H1 (cell line): Measurements from ENCODE around the gene IGBP1. TPM values are rescaled to one million over a fixed set of nuclear protein-coding genes. Genes with fewer than 3 reads are reported as not detected.

ENCODE experiments used
- CTCF ChIA-PET: fragments of 300-600 bp; sonication (Branson Sonifier 250); formaldehyde crosslinking; loops from one replicate; lab custom pipeline; 2021; ENCODE audit not compliant: partially characterized antibody; lab: Charles Lee
- POLR2A ChIA-PET: fragments of 300-600 bp; sonication (Branson Sonifier 250); formaldehyde crosslinking; loops from one replicate; lab custom pipeline; 2021; ENCODE audit warnings: inconsistent platforms; ENCODE audit not compliant: partially characterized antibody; lab: Charles Lee
- DNase-seq, 2 experiments: peaks; one replicate each; pipeline versions ENCODE4 v3.0.0 to v3.0.0-alpha.2; 2010 to 2022; ENCODE audit warnings: low spot score in 2 of 2, low read depth in 1 of 2, mixed read lengths in 1 of 2
- FAIRE-seq: peaks from 2 replicates; lab custom pipeline; 2011; peaks lifted over from hg19 to GRCh38; lab: Jason Lieb, UNC
- H2AFZ ChIP-seq: 2 replicates; pipeline ENCODE4 v1.8.1; 2012; ENCODE audit warnings: low read length, inconsistent platforms
- H2AK5ac ChIP-seq: 2 replicates; pipeline ENCODE4 v1.6.1; 2013; ENCODE audit warnings: low read depth, low read length
- H2BK120ac ChIP-seq: replicated peaks from 2 replicates; pipeline ENCODE3; 2013; ENCODE audit warnings: low read depth, low read length, inconsistent platforms
- H2BK12ac ChIP-seq: 2 replicates; pipeline ENCODE4 v1.6.1; 2013; ENCODE audit warnings: low read depth, low read length
- H2BK15ac ChIP-seq: 2 replicates; pipeline ENCODE4 v1.6.1; 2013; ENCODE audit warnings: low read length
- H2BK20ac ChIP-seq: 2 replicates; pipeline ENCODE4 v1.6.1; 2013; ENCODE audit warnings: low read length
- H2BK5ac ChIP-seq: 2 replicates; pipeline ENCODE4 v1.6.1; 2013; ENCODE audit warnings: low read depth, low read length
- H3K14ac ChIP-seq: 2 replicates; pipeline ENCODE4 v1.6.1; 2013; ENCODE audit warnings: inconsistent platforms; ENCODE audit not compliant: insufficient read length
- H3K18ac ChIP-seq: 2 replicates; pipeline ENCODE4 v1.6.1; 2013; ENCODE audit warnings: low read length; ENCODE audit errors: extremely low read depth
- H3K23ac ChIP-seq: 2 replicates; pipeline ENCODE4 v1.6.1; 2013; ENCODE audit warnings: inconsistent platforms; ENCODE audit not compliant: insufficient read length
- H3K23me2 ChIP-seq: 2 replicates; pipeline ENCODE4 v1.6.1; 2013; ENCODE audit warnings: low read depth, low read length
- H3K27ac ChIP-seq: 2 replicates; pipeline ENCODE4 v1.6.1; 2011; ENCODE audit warnings: low read depth, low read length, inconsistent platforms
- H3K27me3 ChIP-seq, 4 experiments: replicated peaks in 1 of 4; 1 replicate in 1 of 4; 2 replicates in 3 of 4; pipeline versions ENCODE4 v1.6.1 to v1.8.1; 2011 to 2013; ENCODE audit warnings: low read length in 3 of 4, mild to moderate bottlenecking in 3 of 4, inconsistent platforms in 2 of 4, mixed read lengths in 2 of 4, moderate library complexity in 1 of 4; ENCODE audit not compliant: control insufficient read depth in 3 of 4, insufficient read depth in 3 of 4; ENCODE audit errors: extremely low read depth in 1 of 4
- H3K36me3 ChIP-seq, 4 experiments: 2 replicates each; pipeline versions ENCODE4 v1.6.1 to v1.8.1; 2011 to 2013; ENCODE audit warnings: mild to moderate bottlenecking in 4 of 4, low read length in 3 of 4, moderate library complexity in 2 of 4, control low read depth in 1 of 4, inconsistent platforms in 1 of 4; ENCODE audit not compliant: insufficient read depth in 4 of 4, control insufficient read depth in 2 of 4
- H3K4ac ChIP-seq: replicated peaks from 2 replicates; pipeline ENCODE3; 2013; ENCODE audit warnings: low read length, low read depth, mixed read lengths, inconsistent platforms; ENCODE audit not compliant: insufficient read length
- H3K4me1 ChIP-seq, 4 experiments: replicated peaks in 1 of 4; 1 replicate in 1 of 4; 2 replicates in 3 of 4; pipeline versions ENCODE4 v1.6.1 to v1.8.1; 2011 to 2013; ENCODE audit warnings: low read length in 3 of 4, inconsistent platforms in 2 of 4, mixed read lengths in 1 of 4; ENCODE audit not compliant: insufficient read depth in 4 of 4, control insufficient read depth in 3 of 4
- H3K4me2 ChIP-seq, 2 experiments: 2 replicates each; pipeline versions ENCODE4 v1.6.1 to v1.8.1; 2011 to 2013; ENCODE audit warnings: low read depth in 2 of 2, low read length in 2 of 2, control low read depth in 1 of 2, inconsistent platforms in 1 of 2, mild to moderate bottlenecking in 1 of 2; ENCODE audit not compliant: insufficient read depth in 1 of 2
- H3K4me3 ChIP-seq, 4 experiments: fragments of 200-600, 300-600 bp in 1 of 4; sonication (generic), shearing (Covaris generic), sonication (Bioruptor Twin) in 1 of 4; 2 replicates each; pipeline versions ENCODE4 v1.5.1 to v1.8.1; 2011 to 2016; ENCODE audit warnings: low read length in 4 of 4, low read depth in 3 of 4, control low read depth in 2 of 4, inconsistent platforms in 2 of 4, mild to moderate bottlenecking in 2 of 4, mixed read lengths in 1 of 4, moderate library complexity in 1 of 4; ENCODE audit not compliant: insufficient read depth in 2 of 4; ENCODE audit errors: extremely low read depth in 1 of 4
- H3K56ac ChIP-seq: replicated peaks from 2 replicates; pipeline ENCODE3; 2013; ENCODE audit warnings: low read depth, mild to moderate bottlenecking, mixed read lengths, low read length, inconsistent platforms; ENCODE audit not compliant: insufficient read length
- H3K79me1 ChIP-seq: 2 replicates; pipeline ENCODE4 v1.6.1; 2013; ENCODE audit warnings: low read depth, low read length, control low read depth
- H3K79me2 ChIP-seq, 2 experiments: 2 replicates each; pipeline versions ENCODE4 v1.6.1 to v1.8.1; 2012 to 2013; ENCODE audit warnings: low read length in 2 of 2, mild to moderate bottlenecking in 2 of 2, inconsistent platforms in 1 of 2; ENCODE audit not compliant: insufficient read depth in 2 of 2, control insufficient read depth in 1 of 2
- H3K9ac ChIP-seq, 4 experiments: replicated peaks in 1 of 4; 1 replicate in 1 of 4; 2 replicates in 3 of 4; pipeline versions ENCODE4 v1.6.1 to v1.8.1; 2011 to 2013; ENCODE audit warnings: low read depth in 3 of 4, low read length in 3 of 4, control low read depth in 2 of 4, mild to moderate bottlenecking in 2 of 4, moderate library complexity in 2 of 4, inconsistent platforms in 1 of 4; ENCODE audit errors: extremely low read depth in 1 of 4
- H3K9me3 ChIP-seq, 2 experiments: 2 replicates each; pipeline versions ENCODE4 v1.6.1 to v1.8.1; 2012 to 2013; ENCODE audit warnings: mild to moderate bottlenecking in 2 of 2, moderate library complexity in 2 of 2, control low read depth in 1 of 2, inconsistent platforms in 1 of 2, low read depth in 1 of 2, low read length in 1 of 2, mixed read lengths in 1 of 2; ENCODE audit not compliant: insufficient read depth in 2 of 2
- H4K20me1 ChIP-seq, 2 experiments: replicated peaks in 1 of 2; 2 replicates each; pipeline versions ENCODE3 to v1.8.1; 2011 to 2013; ENCODE audit warnings: inconsistent platforms in 2 of 2, low read length in 2 of 2, mild to moderate bottlenecking in 1 of 2; ENCODE audit not compliant: insufficient read depth in 2 of 2, control insufficient read depth in 1 of 2
- H4K5ac ChIP-seq: 2 replicates; pipeline ENCODE4 v1.6.1; 2013; ENCODE audit warnings: low read length, low read depth, mixed read lengths, inconsistent platforms; ENCODE audit not compliant: insufficient read length
- H4K8ac ChIP-seq: 2 replicates; pipeline ENCODE4 v1.8.0; 2013; ENCODE audit warnings: mild to moderate bottlenecking, moderate library complexity, low read length, inconsistent platforms; ENCODE audit not compliant: insufficient read depth; ENCODE audit errors: extremely low read depth
- H4K91ac ChIP-seq: replicated peaks from 2 replicates; pipeline ENCODE3; 2013; ENCODE audit warnings: low read length, mixed read lengths, inconsistent platforms; ENCODE audit not compliant: insufficient read length
- KDM5A ChIP-seq: fragments of 200-600 bp; IDR thresholded peaks from 2 replicates; pipeline ENCODE4 v1.7.1; 2012; ENCODE audit warnings: mild to moderate bottlenecking, low read length, inconsistent platforms, mixed read lengths
- MAFK ChIP-seq: IDR thresholded peaks from 2 replicates; pipeline ENCODE4 v1.6.1; 2012; ENCODE audit warnings: low read depth, mild to moderate bottlenecking, improper control_type of control experiment, low read length
- SIX5 ChIP-seq: IDR thresholded peaks from 2 replicates; pipeline ENCODE4 v1.6.1; 2011; ENCODE audit warnings: mild to moderate bottlenecking, low read depth, low read length
- SP2 ChIP-seq: IDR thresholded peaks from 2 replicates; pipeline ENCODE4 v1.6.1; 2012; ENCODE audit warnings: mild to moderate bottlenecking, low read length, inconsistent platforms
- SUZ12 ChIP-seq: fragments of 200-600 bp; sonication (generic); IDR thresholded peaks from 2 replicates; pipeline ENCODE4 v1.6.1; 2012; ENCODE audit warnings: mild to moderate bottlenecking, inconsistent platforms, low read length, moderate library complexity, mixed read lengths
- TAF7 ChIP-seq: optimal IDR thresholded peaks from 2 replicates; pipeline ENCODE3; 2011; ENCODE audit warnings: low read depth, mild to moderate bottlenecking, inconsistent platforms, low read length, moderate library complexity, borderline replicate concordance
- polyA plus RNA-seq, 7 experiments: library from polyadenylated mRNA; depleted of rRNA in 3 of 7; stranded (reverse) in 5 of 7; unstranded in 2 of 7; fragments of >200 nt in 5 of 7; fragments of 200-250 nt in 2 of 7; gene quantifications; 1 replicate in 5 of 7; 2 replicates in 1 of 7; 4 replicates in 1 of 7; pipeline versions ENCODE4 v1.2.1 to v1.2.3, GENCODE V29; 2011 to 2013; ENCODE audit warnings: missing spikeins in 2 of 7, mixed read lengths in 2 of 7
- total RNA-seq: library from RNA; stranded (reverse); fragmentation: NEBNext Ultra II Directional; extraction: Animal tissue kit (Norgen Biotek cat#: 25700); gene quantifications from 2 replicates; pipeline ENCODE4 v1.2.1, GENCODE V29; 2021

IGBP1 gene
- total and polyA plus RNA-seq, 2 of the 8 experiments (the other 6 are each of a cell fraction or from before 2014, with no cell fraction given) = 41.3 to 45.4 TPM

DNA sequence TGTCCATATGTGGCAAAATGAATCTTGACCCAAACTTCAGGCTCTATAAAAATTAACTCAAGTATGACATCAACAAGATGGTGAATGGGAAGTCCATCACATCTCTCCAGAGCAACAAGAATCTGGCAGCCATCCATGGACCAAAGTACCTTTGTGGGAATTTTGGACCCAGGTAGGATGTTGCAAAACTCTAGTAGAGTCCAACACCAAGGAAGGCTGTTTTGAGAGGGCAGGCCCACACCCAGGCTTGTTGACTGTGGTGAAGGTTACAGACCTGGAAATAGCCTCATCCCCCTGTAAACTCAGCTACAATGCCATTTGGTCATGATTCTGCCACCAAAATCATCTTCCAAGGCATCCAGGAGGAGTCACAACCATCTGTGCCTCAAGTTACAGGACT, 57.0 kb downstream of the IGBP1 start:
- H3K27ac ChIP-seq = no peak overlapping the region
- H3K4me2 ChIP-seq = no peak overlapping the region
- H4K20me1 ChIP-seq = no peaks in the 10 kb centered on the region
- no peak overlapping the region for H4K5ac ChIP-seq
- FAIRE-seq = no peak
- no peak overlapping the region for H3K18ac ChIP-seq
- no peaks in the 10 kb centered on the region for H3K27me3 ChIP-seq
- no peak overlapping the region for H2AK5ac ChIP-seq
- no peak overlapping the region for H2BK12ac ChIP-seq
- no peak overlapping the region for H3K14ac ChIP-seq
- DNase-seq = no peak
- H2AFZ ChIP-seq = no peak overlapping the region
- no peak overlapping the region for H2BK5ac ChIP-seq
- H3K79me1 ChIP-seq = no peaks in the 10 kb centered on the region
- no peaks in the 10 kb centered on the region for H3K4me1 ChIP-seq
- no peak overlapping the region for H3K4ac ChIP-seq
- CTCF ChIA-PET = no interaction called here
- POLR2A ChIA-PET = no interaction called here
- H4K91ac ChIP-seq = no peak overlapping the region
- H3K79me2 ChIP-seq = no peaks in the 10 kb centered on the region
- TF ChIP-seq SP2 = no peak
- no peak for TF ChIP-seq MAFK
- TF ChIP-seq KDM5A = no peak
- no peak for TF ChIP-seq SUZ12
- no peak for TF ChIP-seq TAF7
- TF ChIP-seq SIX5 = no peak
- H3K4me3 ChIP-seq = no peak overlapping the region
- no peak overlapping the region for H3K23ac ChIP-seq
- H4K8ac ChIP-seq = no peak overlapping the region
- H2BK15ac ChIP-seq = no peak overlapping the region
- no peaks in the 10 kb centered on the region for H3K36me3 ChIP-seq
- H3K56ac ChIP-seq = no peak overlapping the region
- no peak overlapping the region for H2BK120ac ChIP-seq
- H3K9ac ChIP-seq = no peak overlapping the region
- H3K9me3 ChIP-seq = no peaks in the 10 kb centered on the region
- no peaks in the 10 kb centered on the region for H3K23me2 ChIP-seq
- H2BK20ac ChIP-seq = no peak overlapping the region
